Measurements from ENCODE around the gene MRPL27.

Gene MRPL27

GRCh38 chr17:50396261-50397110, 23.5 kb upstream of the MRPL27 start (continued):
- peak; percentile 37; the same call in 1 of the 2 replicates for TF ChIP-seq KLF9 (tag by site-specific recombination; IDR thresholded peaks at IDR 0.05; ENCODE audit: low read depth)
- TF ChIP-seq ZNF626 (tag by site-specific recombination; IDR thresholded peaks at IDR 0.05), result no peak
- no peak for TF ChIP-seq ZBTB48 (tag by site-specific recombination; IDR thresholded peaks at IDR 0.05)
- no peak for TF ChIP-seq HOXD13 (CRISPR knock-in tag; IDR thresholded peaks at IDR 0.05; ENCODE audit: borderline replicate concordance)
- no peak for TF ChIP-seq ZNF529 (tag by site-specific recombination; IDR thresholded peaks at IDR 0.05; ENCODE audit: insufficient replicate concordance)
- TF ChIP-seq ZNF416 (tag by site-specific recombination; IDR thresholded peaks at IDR 0.05), result no peak
- TF ChIP-seq ZNF18 (tag by site-specific recombination; IDR thresholded peaks at IDR 0.05), result no peak
- TF ChIP-seq ZSCAN18 (tag by site-specific recombination; IDR thresholded peaks at IDR 0.05), result no peak
- no peak for TF ChIP-seq ZNF629 (tag by site-specific recombination; IDR thresholded peaks at IDR 0.05)
- TF ChIP-seq EGR2 (tag by site-specific recombination; IDR thresholded peaks at IDR 0.05; ENCODE audit: low read depth), result peak; percentile 53
- TF ChIP-seq REPIN1 (tag by site-specific recombination; IDR thresholded peaks at IDR 0.05; ENCODE audit: low read depth), result no peak
- TF ChIP-seq MYNN (tag by site-specific recombination; IDR thresholded peaks at IDR 0.05; ENCODE audit: borderline replicate concordance), result no peak
- no peak for TF ChIP-seq ZNF221 (tag by site-specific recombination; IDR thresholded peaks at IDR 0.05; ENCODE audit: borderline replicate concordance)
- no peak for TF ChIP-seq ZNF624 (tag by site-specific recombination; IDR thresholded peaks at IDR 0.05)
- no peak for TF ChIP-seq ZNF121 (tag by site-specific recombination; IDR thresholded peaks at IDR 0.05)
- TF ChIP-seq ZNF214 (tag by site-specific recombination; IDR thresholded peaks at IDR 0.05; ENCODE audit: borderline replicate concordance), result no peak
- no peak for TF ChIP-seq ZNF664 (tag by site-specific recombination; IDR thresholded peaks at IDR 0.05)
- peak; percentile 33; the same call in 1 of the 2 replicates for TF ChIP-seq PRDM1 (tag by site-specific recombination; IDR thresholded peaks at IDR 0.05)
- no peak for TF ChIP-seq ZNF777 (tag by site-specific recombination; IDR thresholded peaks at IDR 0.05; ENCODE audit: borderline replicate concordance)
- no peak for TF ChIP-seq ZFP37 (tag by site-specific recombination; IDR thresholded peaks at IDR 0.05)
- no peak for TF ChIP-seq GLI2 (tag by site-specific recombination; IDR thresholded peaks at IDR 0.05; ENCODE audit: borderline replicate concordance, low read depth)
- TF ChIP-seq KLF10 (tag by site-specific recombination; IDR thresholded peaks at IDR 0.05), result no peak
- TF ChIP-seq ZNF324 (tag by site-specific recombination; IDR thresholded peaks at IDR 0.05), result no peak
- no peak for TF ChIP-seq INSM2 (tag by site-specific recombination; IDR thresholded peaks at IDR 0.05)
- TF ChIP-seq ZNF335 (tag by site-specific recombination; conservative IDR thresholded peaks at IDR 0.05), result no peak; the same call in 1 of the 2 replicates
- no peak for TF ChIP-seq ZIC2 (tag by site-specific recombination; IDR thresholded peaks at IDR 0.05)
- no peak for TF ChIP-seq ZNF639 (tag by site-specific recombination; IDR thresholded peaks at IDR 0.05)
- peak; percentile 91 for TF ChIP-seq ZNF341 (tag by site-specific recombination; IDR thresholded peaks at IDR 0.05; ENCODE audit: low read depth)
- no peak; the same call in 1 of the 2 replicates for TF ChIP-seq SP3 (tag by site-specific recombination; IDR thresholded peaks at IDR 0.05)
- no peak for TF ChIP-seq ZBTB21 (tag by site-specific recombination; IDR thresholded peaks at IDR 0.05)
- no peak for TF ChIP-seq ZNF837 (tag by site-specific recombination; IDR thresholded peaks at IDR 0.05)
- no peak for TF ChIP-seq HIC1 (tag by site-specific recombination; IDR thresholded peaks at IDR 0.05)
- TF ChIP-seq KLF1 (tag by site-specific recombination; IDR thresholded peaks at IDR 0.05), result peak; percentile 18; the same call in 1 of the 2 replicates
